ENCODE data around the gene SCUBE1. TPM values are rescaled to one million over a fixed set of nuclear protein-coding genes. Genes with fewer than 3 reads are reported as not detected.

SCUBE1 gene
- total and polyA plus RNA-seq, 8 donors: 0.31 to 8.0 (median 1.8) TPM

- no peak overlapping the region for H3K4me3 ChIP-seq
- TF ChIP-seq POLR2A (IDR thresholded peaks at IDR 0.05) (no peak), EP300 (IDR thresholded peaks at IDR 0.05) (no peak), CTCF (IDR thresholded peaks at IDR 0.05) (no peak), POLR2AphosphoS5 (IDR thresholded peaks at IDR 0.05) (no peak)
- intact Hi-C loops (cut with DNase I; ENCODE audit: low total_unique reads): no loop called here
- WGBS, 5 donors: 88 to 95% (median 92%) methylated on average over 12 to 13 of the region's 13 CpGs
- DNase-seq: no peak
- peaks cover 19 to 64% (median 55%) of the 10 kb centered on the region in 4 donors for H3K36me3 ChIP-seq
- no peaks in the 10 kb centered on the region for H3K27me3 ChIP-seq
- no peaks in the 10 kb centered on the region for H3K9me3 ChIP-seq
- H3K4me1 ChIP-seq: peaks cover 13 to 36% (median 33%) of the 10 kb centered on the region in 4 donors
- H3K27ac ChIP-seq: no peak overlapping the region
Measured at GRCh38 chr22:43181321-43182076, 161.7 kb downstream of the SCUBE1 start.

GRCh38 chr22:43180670-43181069, 162.5 kb downstream of the SCUBE1 start:
- Histone ChIP-seq H3K4me1 (peaks cover 5 to 28% (median 25%) of the 10 kb centered on the region in 4 donors), H3K27me3 (no peaks in the 10 kb centered on the region), H3K36me3 (peaks cover 23 to 71% (median 62%) of the 10 kb centered on the region in 4 donors), H3K9me3 (no peaks in the 10 kb centered on the region), H3K4me3 (no peak overlapping the region), H3K27ac (no peak overlapping the region)
- DNase-seq: no peak
- no peak for TF ChIP-seq POLR2A (IDR thresholded peaks at IDR 0.05)
- TF ChIP-seq EP300 (IDR thresholded peaks at IDR 0.05): no peak
- TF ChIP-seq POLR2AphosphoS5 (IDR thresholded peaks at IDR 0.05): no peak
- no peak for TF ChIP-seq CTCF (IDR thresholded peaks at IDR 0.05)
- intact Hi-C loops (cut with DNase I; ENCODE audit: low total_unique reads): no loop called here
- WGBS, 5 donors: 92 to 97% (median 94%) methylated on average over 5 to 15 of the region's 15 CpGs

- no peaks in the 10 kb centered on the region for H3K9me3 ChIP-seq
- peaks cover 0 to 21% (median 19%) of the 10 kb centered on the region in 4 donors for H3K4me1 ChIP-seq
- 93 to 99% (median 98%) methylated on average over 15 of the region's 15 CpGs for WGBS, 5 donors
- intact Hi-C loops (cut with DNase I; ENCODE audit: low total_unique reads): no loop called here
- H3K27ac ChIP-seq: no peak overlapping the region
- TF ChIP-seq POLR2A (IDR thresholded peaks at IDR 0.05): no peak
- no peak for TF ChIP-seq CTCF (IDR thresholded peaks at IDR 0.05)
- TF ChIP-seq POLR2AphosphoS5 (IDR thresholded peaks at IDR 0.05): no peak
- TF ChIP-seq EP300 (IDR thresholded peaks at IDR 0.05): no peak
- no peak for DNase-seq
- no peaks in the 10 kb centered on the region for H3K27me3 ChIP-seq
- peaks cover 23 to 80% (median 70%) of the 10 kb centered on the region in 4 donors for H3K36me3 ChIP-seq
- H3K4me3 ChIP-seq: no peak overlapping the region
Measured at GRCh38 chr22:43179911-43180195, 163.3 kb downstream of the SCUBE1 start.

GRCh38 chr22:43179146-43179910, 163.8 kb downstream of the SCUBE1 start:
- peaks cover 28 to 85% (median 75%) of the 10 kb centered on the region in 4 donors for H3K36me3 ChIP-seq
- TF ChIP-seq POLR2A (IDR thresholded peaks at IDR 0.05): no peak
- TF ChIP-seq EP300 (IDR thresholded peaks at IDR 0.05): no peak
- no peak overlapping the region for H3K4me3 ChIP-seq
- no peak for DNase-seq
- no peaks in the 10 kb centered on the region for H3K9me3 ChIP-seq
- no peak overlapping the region for H3K27ac ChIP-seq
- WGBS, 5 donors: 93 to 98% (median 94%) methylated on average over 18 to 25 of the region's 25 CpGs
- intact Hi-C loops (cut with DNase I; ENCODE audit: low total_unique reads): no loop called here
- H3K4me1 ChIP-seq: peaks cover 0 to 18% (median 14%) of the 10 kb centered on the region in 4 donors
- H3K27me3 ChIP-seq: no peaks in the 10 kb centered on the region
